Measurements from ENCODE around the gene OR13A1.

DNA sequence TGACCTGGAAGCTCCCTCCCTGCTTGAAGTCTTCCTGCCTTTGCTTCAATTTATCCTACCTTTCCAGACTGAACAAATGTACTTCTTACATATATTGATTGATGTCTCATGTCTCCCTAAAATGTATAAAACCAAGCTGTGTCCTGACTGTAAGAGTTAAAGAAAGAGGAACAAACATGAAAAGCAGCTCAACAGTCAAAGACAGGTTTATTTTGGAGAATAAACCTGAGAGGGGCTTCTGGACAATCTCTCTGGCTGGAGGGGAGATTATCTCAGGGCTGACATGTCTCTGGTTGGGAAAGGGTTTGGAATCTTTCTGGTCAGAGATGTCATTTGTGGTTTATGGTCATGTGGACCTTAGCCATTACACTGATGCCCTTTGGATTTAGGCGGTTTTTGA is 41.0 kb downstream of the OR13A1 start:
- TF ChIP-seq YY1 (IDR thresholded peaks at IDR 0.05; ENCODE audit: insufficient read depth, insufficient read length) (no peak), SUZ12 (IDR thresholded peaks at IDR 0.05; ENCODE audit: extremely low read depth, insufficient read depth, insufficient read length) (no peak), ZNF274 (IDR thresholded peaks at IDR 0.05; ENCODE audit: low read depth, low read length) (no peak)

Measured in NT2/D1 (cell line).